Panc1 (cell line): Measurements from ENCODE around the gene FRY. TPM values are rescaled to one million over a fixed set of nuclear protein-coding genes. Genes with fewer than 3 reads are reported as not detected.

Experiments used
- ATAC-seq: fragments of 200-7000 bp; cut with Tn5 transposase; 2 replicates; pipeline ENCODE4 v1.9.1; 2020; ENCODE audit warnings: mild to moderate bottlenecking, moderate library complexity
- BruUV-seq: library from RNA; stranded (reverse); fragments of 400-500 nt; replicated peaks from 2 replicates; lab custom pipeline; 2021; lab: Mats Ljungman, UMichigan
- CTCF ChIA-PET: fragments of 300-600 bp; sonication (Branson Sonifier 250); formaldehyde crosslinking; loops from one replicate; lab custom pipeline; 2022; ENCODE audit warnings: antibody characterized with exemption; lab: Charles Lee
- POLR2A ChIA-PET: fragments of 300-600 bp; sonication (Branson Sonifier 250); formaldehyde crosslinking; loops from one replicate; lab custom pipeline; 2022; ENCODE audit warnings: antibody characterized with exemption; lab: Charles Lee
- DNase-seq: peaks from one replicate; pipeline ENCODE4 v3.0.0-alpha.2; 2010; ENCODE audit warnings: low read depth, low spot score
- H3K27ac ChIP-seq: 2 replicates; pipeline ENCODE4 v1.5.1; 2011; ENCODE audit warnings: mild to moderate bottlenecking, low read length, inconsistent platforms
- H3K27me3 ChIP-seq: fragments of 200-500 bp; sonication (Bioruptor generic); 2 replicates; pipeline ENCODE4 v1.6.0; 2014; ENCODE audit warnings: low read length, inconsistent platforms; ENCODE audit not compliant: control insufficient read depth, insufficient read depth
- H3K36me3 ChIP-seq: fragments of 200-500 bp; sonication (Bioruptor generic); 2 replicates; pipeline ENCODE4 v1.5.1; 2014; ENCODE audit warnings: inconsistent platforms, mild to moderate bottlenecking, low read length, moderate library complexity; ENCODE audit not compliant: control insufficient read depth, insufficient read depth
- H3K4me1 ChIP-seq: 2 replicates; pipeline ENCODE4 v1.5.1; 2011; ENCODE audit warnings: inconsistent platforms, mild to moderate bottlenecking, low read length, moderate library complexity; ENCODE audit not compliant: control insufficient read depth, insufficient read depth
- H3K4me3 ChIP-seq, 2 experiments: 2 replicates each; pipeline ENCODE4 v1.5.1; 2011 to 2012; ENCODE audit warnings: low read depth in 2 of 2, low read length in 2 of 2, mild to moderate bottlenecking in 2 of 2, inconsistent platforms in 1 of 2, moderate library complexity in 1 of 2
- H3K9me3 ChIP-seq: fragments of 200-500 bp; sonication (Bioruptor generic); 2 replicates; pipeline ENCODE4 v1.5.1; 2014; ENCODE audit warnings: low read depth, mild to moderate bottlenecking, inconsistent platforms, low read length, moderate library complexity; ENCODE audit not compliant: control insufficient read depth, insufficient read depth
- CTCF ChIP-seq: fragments of 450-650 bp; IDR thresholded peaks from 2 replicates; pipeline ENCODE4 v1.5.1; 2017; ENCODE audit warnings: mild to moderate bottlenecking
- POLR2AphosphoS5 ChIP-seq: IDR thresholded peaks from 2 replicates; pipeline ENCODE4 v1.6.1; 2012; ENCODE audit warnings: mild to moderate bottlenecking, low read depth, low read length, moderate library complexity
- REST ChIP-seq, 2 experiments: IDR thresholded peaks; 2 replicates each; pipeline ENCODE4 v1.6.1; 2011 to 2012; ENCODE audit warnings: low read depth in 2 of 2, control low read depth in 1 of 2, low read length in 1 of 2, mild to moderate bottlenecking in 1 of 2, moderate library complexity in 1 of 2; ENCODE audit not compliant: insufficient read depth in 1 of 2
- SIN3A ChIP-seq: IDR thresholded peaks from 2 replicates; pipeline ENCODE4 v1.6.1; 2012; ENCODE audit warnings: low read depth, mild to moderate bottlenecking, low read length, moderate library complexity, borderline replicate concordance; ENCODE audit not compliant: insufficient read depth
- TCF7L2 ChIP-seq: IDR thresholded peaks from 2 replicates; pipeline ENCODE4 v1.6.1; 2011; ENCODE audit warnings: mild to moderate bottlenecking, low read depth, low read length, inconsistent platforms
- in situ Hi-C: cut with HindIII; loops from 2 replicates; pipeline ENCODE4 v1.10.0; 2016; ENCODE audit warnings: low sequenced_read_pairs, low pct_unique_long_range_greater_than_20kb
- intact Hi-C: fragments of 100-400 bp; cut with micrococcal nuclease; formaldehyde crosslinking; loops from one replicate; pipeline ENCODE4 v1.10.0; 2022; ENCODE audit not compliant: unreplicated experiment
- total RNA-seq: library from RNA; stranded (reverse); gene quantifications from one replicate; pipeline ENCODE4 v1.2.1, GENCODE V29; 2021; ENCODE audit not compliant: unreplicated experiment

The FRY gene
- total RNA-seq, 1 experiment from 2014 or later: 0.18 TPM

GRCh38 chr13:32031815-32032370 is 319 bp downstream of the FRY start:
- Histone ChIP-seq H3K27ac (no peak overlapping the region), H3K4me1 (no peaks in the 10 kb centered on the region), H3K9me3 (no peaks in the 10 kb centered on the region), H3K27me3 (no peaks in the 10 kb centered on the region), H3K4me3 (peak overlapping the region in 1 of 2 experiments; percentile 38; a peak in 1 of 4 replicates), H3K36me3 (no peaks in the 10 kb centered on the region)
- ATAC-seq: no peak
- intact Hi-C loops (no loop called here), in situ Hi-C loops (no loop called here)
- POLR2A ChIA-PET: no interaction called here
- CTCF ChIA-PET: no interaction called here
- no TSS peak for BruUV-seq
- no peak for DNase-seq
- no peak for TF ChIP-seq POLR2AphosphoS5
- TF ChIP-seq CTCF: no peak
- TF ChIP-seq TCF7L2: no peak
- TF ChIP-seq SIN3A: no peak
- no peak for TF ChIP-seq REST (IDR thresholded peaks at IDR 0.05; ENCODE audit: insufficient read depth in 1 of 2, low read depth in 2 of 2, low read length in 1 of 2)

GRCh38 chr13:32032759-32033158 is 1.2 kb downstream of the FRY start:
- BruUV-seq: no TSS peak
- Histone ChIP-seq H3K4me1 (no peaks in the 10 kb centered on the region), H3K36me3 (no peaks in the 10 kb centered on the region), H3K9me3 (no peaks in the 10 kb centered on the region), H3K4me3 (no peak overlapping the region), H3K27me3 (no peaks in the 10 kb centered on the region), H3K27ac (no peak overlapping the region)
- DNase-seq (no peak), ATAC-seq (no peak)
- intact Hi-C loops (no loop called here), in situ Hi-C loops (no loop called here)
- ChIA-PET POLR2A (no interaction called here), CTCF (no interaction called here)
- no peak for TF ChIP-seq POLR2AphosphoS5
- no peak for TF ChIP-seq REST (IDR thresholded peaks at IDR 0.05; ENCODE audit: insufficient read depth in 1 of 2, low read depth in 2 of 2, low read length in 1 of 2)
- TF ChIP-seq TCF7L2: no peak
- no peak for TF ChIP-seq CTCF
- no peak for TF ChIP-seq SIN3A
